ENCODE data around the gene CXCL16. TPM values are rescaled to one million over a fixed set of nuclear protein-coding genes. Genes with fewer than 3 reads are reported as not detected.

Gene CXCL16
- total RNA-seq, 1 experiment from 2014 or later, result 44.8 TPM

DNA sequence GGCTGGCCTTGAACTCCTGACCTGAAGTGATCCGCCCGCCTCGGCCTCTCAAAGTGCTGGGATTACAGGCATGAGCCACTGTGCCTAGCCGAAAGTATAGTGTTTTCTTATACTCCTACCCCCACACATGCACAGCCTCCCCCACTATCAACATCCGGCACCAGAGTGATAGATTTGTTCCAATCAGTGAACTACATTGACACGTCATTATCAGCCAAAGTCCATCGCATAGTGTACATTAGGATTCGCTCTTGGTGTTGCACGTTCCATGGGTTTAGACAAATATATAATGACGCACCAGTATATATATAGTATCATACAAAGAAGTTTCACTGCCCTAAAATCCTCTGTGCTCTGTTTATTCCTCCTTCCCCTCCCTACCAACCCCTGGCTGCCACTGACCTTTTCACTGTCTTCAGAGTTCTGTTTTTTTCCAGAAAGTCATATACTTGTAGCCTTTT, 20.1 kb upstream of the CXCL16 start (continued):
- TF ChIP-seq ELF1 (IDR thresholded peaks at IDR 0.05; ENCODE audit: borderline replicate concordance, low read depth), result no peak

DNA sequence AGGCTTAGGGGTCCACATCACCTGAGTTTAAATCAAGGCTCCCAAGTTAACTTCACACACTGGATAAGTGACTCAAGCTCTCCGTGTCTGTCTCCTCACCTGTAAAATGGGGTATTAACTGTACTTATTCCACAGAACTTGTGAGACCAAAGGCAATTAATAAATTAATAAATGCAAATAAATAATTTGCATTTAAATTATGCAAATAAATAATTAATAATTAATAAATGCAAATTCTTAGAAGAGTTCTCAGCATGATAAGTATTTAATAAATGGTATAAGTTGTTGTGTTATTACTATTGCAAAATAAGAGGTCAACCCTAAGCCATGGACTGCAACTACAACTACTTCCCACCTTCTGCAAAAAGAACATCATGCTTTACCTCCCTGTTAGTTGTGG, 13.7 kb upstream of the CXCL16 start:
- no TSS peak for BruUV-seq (replicated peaks)
- 0 out of 2 replicates have a peak, but pooled peaks cover 5% of the 10 kb centered on the region for H3K27me3 ChIP-seq (ENCODE audit: insufficient read depth, low read length)
- no peak overlapping the region for H2AFZ ChIP-seq (ENCODE audit: low read depth, low read length, poor library complexity, severe bottlenecking)
- H4K20me1 ChIP-seq (ENCODE audit: insufficient read depth), result no peaks in the 10 kb centered on the region
- H3K27ac ChIP-seq (ENCODE audit: low read depth, low read length), result no peak overlapping the region
- H3K79me2 ChIP-seq (ENCODE audit: insufficient read depth, low read length), result no peaks in the 10 kb centered on the region
- H3K9me3 ChIP-seq (ENCODE audit: control insufficient read depth in 1 of 2, insufficient read depth in 1 of 2, low read depth in 1 of 2, low read length in 2 of 2), result no peaks in the 10 kb centered on the region
- CTCF ChIA-PET, result no interaction called here
- DNase-seq (ENCODE audit: low read depth, low spot score) (no peak), ATAC-seq (no peak)
- intact Hi-C loops (cut with micrococcal nuclease), result no loop called here
- RAD21 ChIA-PET (ENCODE audit: low non-redundant PET in 1 of 2, low total read pairs in 2 of 2, uncharacterized antibody in 2 of 2, unreplicated experiment in 2 of 2), result interaction anchor here in 1 of 2 experiments (0.7 kb wide), 1 partner anchor 108 kb away, joined by 3 read pairs; no protein-coding TSS in a partner anchor
- POLR2A ChIA-PET, result no interaction called here
- H3K9ac ChIP-seq (ENCODE audit: low read length), result no peak overlapping the region
- no peaks in the 10 kb centered on the region for H3K9me2 ChIP-seq (ENCODE audit: insufficient read depth)
- no peak overlapping the region for H3K4me3 ChIP-seq (replicated peaks in 1 of 2; ENCODE audit: low read depth in 1 of 2, low read length in 2 of 2)
- TF ChIP-seq FOSL1 (IDR thresholded peaks at IDR 0.05; ENCODE audit: low read depth) (no peak), ELF1 (IDR thresholded peaks at IDR 0.05; ENCODE audit: borderline replicate concordance, low read depth) (no peak), RAD21 (IDR thresholded peaks at IDR 0.05; ENCODE audit: low read depth) (no peak), ZNF274 (IDR thresholded peaks at IDR 0.05; ENCODE audit: low read depth, low read length) (no peak), CEBPB (IDR thresholded peaks at IDR 0.05; ENCODE audit: low read depth) (no peak), ZFX (IDR thresholded peaks at IDR 0.05) (no peak), TCF7L2 (IDR thresholded peaks at IDR 0.05; ENCODE audit: borderline replicate concordance, extremely low read depth, insufficient read depth, insufficient read length) (no peak), CBX3 (IDR thresholded peaks at IDR 0.05; ENCODE audit: low read depth) (no peak), ZBTB33 (IDR thresholded peaks at IDR 0.05; ENCODE audit: extremely low read depth, insufficient replicate concordance, low read length) (no peak), POLR2A (IDR thresholded peaks at IDR 0.05; ENCODE audit: borderline replicate concordance, extremely low read depth, insufficient read depth, insufficient read length) (no peak), EGR1 (IDR thresholded peaks at IDR 0.05; ENCODE audit: low read depth) (no peak), POLR2AphosphoS5 (IDR thresholded peaks at IDR 0.05; ENCODE audit: low read depth, low read length) (no peak)
- TF ChIP-seq, protein P1, sequence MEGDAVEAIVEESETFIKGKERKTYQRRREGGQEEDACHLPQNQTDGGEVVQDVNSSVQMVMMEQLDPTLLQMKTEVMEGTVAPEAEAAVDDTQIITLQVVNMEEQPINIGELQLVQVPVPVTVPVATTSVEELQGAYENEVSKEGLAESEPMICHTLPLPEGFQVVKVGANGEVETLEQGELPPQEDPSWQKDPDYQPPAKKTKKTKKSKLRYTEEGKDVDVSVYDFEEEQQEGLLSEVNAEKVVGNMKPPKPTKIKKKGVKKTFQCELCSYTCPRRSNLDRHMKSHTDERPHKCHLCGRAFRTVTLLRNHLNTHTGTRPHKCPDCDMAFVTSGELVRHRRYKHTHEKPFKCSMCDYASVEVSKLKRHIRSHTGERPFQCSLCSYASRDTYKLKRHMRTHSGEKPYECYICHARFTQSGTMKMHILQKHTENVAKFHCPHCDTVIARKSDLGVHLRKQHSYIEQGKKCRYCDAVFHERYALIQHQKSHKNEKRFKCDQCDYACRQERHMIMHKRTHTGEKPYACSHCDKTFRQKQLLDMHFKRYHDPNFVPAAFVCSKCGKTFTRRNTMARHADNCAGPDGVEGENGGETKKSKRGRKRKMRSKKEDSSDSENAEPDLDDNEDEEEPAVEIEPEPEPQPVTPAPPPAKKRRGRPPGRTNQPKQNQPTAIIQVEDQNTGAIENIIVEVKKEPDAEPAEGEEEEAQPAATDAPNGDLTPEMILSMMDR (IDR thresholded peaks at IDR 0.05 in 2 of 3, conservative IDR thresholded peaks at IDR 0.05 in 1 of 3; ENCODE audit: borderline replicate concordance in 1 of 3, insufficient read depth in 1 of 3, low read depth in 2 of 3, low read length in 2 of 3), result no peak
- no peaks in the 10 kb centered on the region for H3K36me3 ChIP-seq (ENCODE audit: control insufficient read depth in 1 of 2, insufficient read depth in 2 of 2, low read length in 2 of 2)
- no peak overlapping the region for H3K4me2 ChIP-seq (ENCODE audit: low read length)
- H3K4me1 ChIP-seq (ENCODE audit: control insufficient read depth in 1 of 2, insufficient read depth in 2 of 2, low read length in 2 of 2), result no peaks in the 10 kb centered on the region
